Testis (tissue), 3 donors: ENCODE data around the gene GRIN1. TPM values are rescaled to one million over a fixed set of nuclear protein-coding genes. Genes with fewer than 3 reads are reported as not detected.

ENCODE experiments used
- DNase-seq: peaks from one replicate; pipeline ENCODE4 v3.0.0-alpha.2; 2019
- H3K27ac ChIP-seq, 2 donors: fragments of 200-600 bp; sonication (generic); one replicate each; pipeline ENCODE4 v1.5.1; 2019
- H3K27me3 ChIP-seq: fragments of 200-600 bp; sonication (generic); one replicate; pipeline ENCODE4 v1.5.1; 2019
- H3K36me3 ChIP-seq: fragments of 200-600 bp; sonication (generic); one replicate; pipeline ENCODE4 v1.5.1; 2017; ENCODE audit warnings: low read depth; ENCODE audit errors: missing control alignments
- H3K4me1 ChIP-seq: fragments of 200-600 bp; sonication (generic); one replicate; pipeline ENCODE4 v1.5.1; 2019
- H3K4me3 ChIP-seq, 2 donors: fragments of 200-600 bp; sonication (generic); one replicate each; pipeline ENCODE4 v1.5.1; 2017 to 2019
- H3K9me3 ChIP-seq: fragments of 200-600 bp; sonication (generic); one replicate; pipeline ENCODE4 v1.5.1; 2017
- CTCF ChIP-seq, 3 experiments: fragments of 450-650 bp in 2 of 3; fragments of 200-600 bp in 1 of 3; sonication (generic) in 1 of 3; IDR thresholded peaks; one replicate each; pipeline ENCODE4 v1.5.1; 2016 to 2019; ENCODE audit warnings: antibody characterized with exemption in 3 of 3, mild to moderate bottlenecking in 2 of 3, moderate library complexity in 1 of 3
- POLR2A ChIP-seq: fragments of 450-650 bp; IDR thresholded peaks from one replicate; pipeline ENCODE4 v1.6.1; 2017; ENCODE audit warnings: antibody characterized with exemption, mild to moderate bottlenecking, moderate library complexity
- WGBS, 2 donors: methylation state at CpG; one replicate each; pipeline ENCODE4 v1.1.5; 2018; 5-methylcytosine and 5-hydroxymethylcytosine counted together
- intact Hi-C: fragments of 100-400 bp; cut with DNase I; formaldehyde crosslinking; loops from one replicate; pipeline ENCODE4 v1.15.1; 2023; ENCODE audit warnings: low total_unique reads
- microRNA-seq, 2 donors: library from miRNA; unstranded; fragments of <30 nt; microRNA quantifications; one replicate each; pipeline ENCODE4, GENCODE V29; 2016; ENCODE audit warnings: borderline number of aligned reads in 2 of 2, borderline replicate concordance in 1 of 2
- polyA plus RNA-seq: library from polyadenylated mRNA; stranded (reverse); fragments of 350-450 nt; fragmentation: Illumina TruSeq; extraction: RNeasy Lipid Tissue Mini Kit (QIAGEN cat#74804); gene quantifications from one replicate; pipeline ENCODE4 v1.2.3, GENCODE V29; 2014; ENCODE audit warnings: low read depth, low replicate concordance; ENCODE audit not compliant: insufficient read depth
- small RNA-seq, 2 donors: library from RNA; depleted of rRNA; stranded (forward); fragments of <200 nt; gene quantifications; one replicate each; pipeline ENCODE3, GENCODE V24; 2016
- total RNA-seq, 2 donors: library from RNA; depleted of rRNA; stranded (reverse); fragments of >200 nt; gene quantifications; one replicate each; pipeline ENCODE4 v1.2.3, GENCODE V29; 2016

The GRIN1 gene
- total and polyA plus RNA-seq, 3 donors from 2014 or later: 0.79 to 3.8 (median 1.5) TPM

- Histone ChIP-seq H3K4me3 (no peak overlapping the region), H3K4me1 (peaks cover 16% of the 10 kb centered on the region), H3K9me3 (no peaks in the 10 kb centered on the region), H3K36me3 (no peaks in the 10 kb centered on the region), H3K27ac (no peak overlapping the region), H3K27me3 (no peaks in the 10 kb centered on the region)
- intact Hi-C loops: no loop called here
- TF ChIP-seq POLR2A: no peak
- no peak for TF ChIP-seq CTCF (IDR thresholded peaks at IDR 0.05)
- peak; percentile 87 for DNase-seq
- 68 to 90% methylated on average over 2 to 30 of the region's 30 CpGs for WGBS, 2 donors
Observed at GRCh38 chr9:137216188-137216965, 77.4 kb downstream of the GRIN1 start.

DNA sequence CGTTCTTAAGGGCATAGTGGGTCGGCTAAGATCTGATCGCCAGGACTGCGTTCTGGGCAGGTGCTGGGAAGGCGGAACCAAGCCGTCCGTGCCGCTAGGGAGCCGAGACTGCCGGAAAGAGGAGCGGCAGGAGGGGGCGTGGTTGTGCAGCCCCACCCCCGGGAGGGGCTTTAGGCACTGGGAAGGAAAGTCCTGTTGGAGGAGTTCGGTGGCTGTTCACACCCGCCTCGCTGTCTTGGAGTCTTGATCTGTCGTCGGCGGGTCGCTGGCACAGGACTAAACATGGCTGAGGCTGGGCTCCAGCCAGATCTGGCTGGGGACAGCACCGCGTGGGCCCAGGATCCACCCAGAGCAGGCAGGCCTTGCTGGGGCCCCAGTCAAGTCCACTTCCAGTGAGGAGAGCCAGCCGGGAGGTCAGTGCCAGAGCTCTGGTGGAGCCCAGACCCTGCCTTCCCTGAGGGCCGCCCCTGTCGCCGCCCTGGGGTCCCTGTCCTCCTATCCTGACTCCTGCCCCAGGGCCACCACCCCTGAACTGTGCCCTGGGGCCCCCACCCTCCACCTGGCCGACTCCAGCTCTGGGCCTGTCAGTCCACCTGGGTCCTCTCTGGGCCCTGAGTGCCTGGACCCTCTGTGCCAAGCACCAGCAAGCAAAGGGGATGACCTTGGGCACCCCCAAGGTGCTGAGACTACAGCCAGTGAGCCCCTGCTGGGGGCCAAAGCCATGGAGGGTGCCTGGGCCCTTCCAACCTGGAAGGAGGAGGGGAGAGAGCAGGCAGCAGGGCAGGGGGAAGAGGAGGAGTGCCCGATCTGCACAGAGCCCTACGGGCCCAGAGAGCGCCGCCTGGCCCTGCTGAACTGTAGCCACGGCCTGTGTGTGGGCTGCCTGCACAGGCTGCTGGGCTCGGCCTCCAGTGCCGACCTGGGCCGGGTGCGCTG lies 78.6 kb downstream of the GRIN1 start:
- intact Hi-C loops: no loop called here
- Histone ChIP-seq H3K9me3 (no peaks in the 10 kb centered on the region), H3K4me1 (peaks cover 21% of the 10 kb centered on the region), H3K4me3 (peak overlapping the region; percentile 15 to 54), H3K36me3 (no peaks in the 10 kb centered on the region), H3K27ac (peak overlapping the region in 1 of 2 donors; percentile 50), H3K27me3 (no peaks in the 10 kb centered on the region)
- peak; percentile 91 for DNase-seq
- WGBS, 2 donors: 40 to 51% methylated on average over 14 to 36 of the region's 36 CpGs
- TF ChIP-seq CTCF (IDR thresholded peaks at IDR 0.05): no peak
- no peak for TF ChIP-seq POLR2A

GRCh38 chr9:137218212-137218753 lies 79.3 kb downstream of the GRIN1 start:
- TF ChIP-seq CTCF (IDR thresholded peaks at IDR 0.05): no peak
- no peak for TF ChIP-seq POLR2A
- Histone ChIP-seq H3K27me3 (no peaks in the 10 kb centered on the region), H3K4me1 (peaks cover 28% of the 10 kb centered on the region), H3K36me3 (no peaks in the 10 kb centered on the region), H3K27ac (no peak overlapping the region), H3K4me3 (peak overlapping the region in 1 of 2 donors; percentile 54), H3K9me3 (no peaks in the 10 kb centered on the region)
- 66 to 72% methylated on average over 13 to 30 of the region's 30 CpGs for WGBS, 2 donors
- DNase-seq: no peak
- intact Hi-C loops: no loop called here

Small RNAs within 50 kb of the gene (microRNA-seq; reads per million reads assigned to microRNA genes)
- 0 reads per million in 2 donors for gene MIR3621

Small RNAs within 50 kb of the gene (small RNA-seq; reads per million reads assigned to genes)
- 0 reads per million in 2 donors for gene MIR3621
- 0 to 0.09 reads per million in 2 donors for gene RF00153

Other genes starting within 250 kb of the GRIN1 start
Only the 30 nearest of the 31 such genes appear.
- gene C8G, start 193.9 kb upstream of the GRIN1 start, total RNA-seq: 1 to 10 TPM; 4.6 to 4.9 TPM
- gene C8G, start 193.9 kb upstream of the GRIN1 start, polyA plus RNA-seq: 4.6 TPM
- gene LCN12, start 186.9 kb upstream of the GRIN1 start, total RNA-seq: 10 to 100 TPM; 11.5 to 27.8 TPM
- gene LCN12, start 186.9 kb upstream of the GRIN1 start, polyA plus RNA-seq: 27.1 TPM
- gene PTGDS, start 161.7 kb upstream of the GRIN1 start, total RNA-seq: 1,000 to 10,000 TPM; 5,554 to 5,948 TPM
- gene PTGDS, start 161.7 kb upstream of the GRIN1 start, polyA plus RNA-seq: 4,976 TPM
- gene LCNL1, start 156.2 kb upstream of the GRIN1 start, total RNA-seq: 100 to 1,000 TPM in 1 of 2 donors, 10 to 100 TPM in 1; 59.3 to 131 TPM
- 17.5 TPM for gene LCNL1, start 156.2 kb upstream of the GRIN1 start, polyA plus RNA-seq
- gene PAXX, start 146.7 kb upstream of the GRIN1 start, total RNA-seq: 10 to 100 TPM; 47.8 to 56.6 TPM
- 25.9 TPM for gene PAXX, start 146.7 kb upstream of the GRIN1 start, polyA plus RNA-seq
- gene CLIC3, start 142.6 kb upstream of the GRIN1 start, total RNA-seq: 1 to 10 TPM; 1.8 to 1.9 TPM
- 2.8 TPM for gene CLIC3, start 142.6 kb upstream of the GRIN1 start, polyA plus RNA-seq
- gene ABCA2, start 110.9 kb upstream of the GRIN1 start, total RNA-seq: 10 to 100 TPM; 56.0 to 65.5 TPM
- gene ABCA2, start 110.9 kb upstream of the GRIN1 start, polyA plus RNA-seq: 33.6 TPM
- gene FUT7, start 107.1 kb upstream of the GRIN1 start, total RNA-seq: under 1 TPM; 0.06 to 0.24 TPM
- 0.24 TPM for gene FUT7, start 107.1 kb upstream of the GRIN1 start, polyA plus RNA-seq
- gene NPDC1, start 93.0 kb upstream of the GRIN1 start, total RNA-seq: 100 to 1,000 TPM in 1 of 2 donors, 10 to 100 TPM in 1; 75.9 to 103 TPM
- gene NPDC1, start 93.0 kb upstream of the GRIN1 start, polyA plus RNA-seq: 47.7 TPM
- 1 to 10 TPM; 5.7 to 9.6 TPM for gene ENTPD2, start 85.1 kb upstream of the GRIN1 start, total RNA-seq
- gene ENTPD2, start 85.1 kb upstream of the GRIN1 start, polyA plus RNA-seq: 8.5 TPM
- gene SAPCD2, start 68.6 kb upstream of the GRIN1 start, total RNA-seq: 1 to 10 TPM; 1.4 to 1.7 TPM
- 0.78 TPM for gene SAPCD2, start 68.6 kb upstream of the GRIN1 start, polyA plus RNA-seq
- 10 to 100 TPM in 1 of 2 donors, 1 to 10 TPM in 1; 7.2 to 10.1 TPM for gene UAP1L1, start 61.6 kb upstream of the GRIN1 start, total RNA-seq
- gene UAP1L1, start 61.6 kb upstream of the GRIN1 start, polyA plus RNA-seq: 6.9 TPM
- gene MAN1B1, start 52.2 kb upstream of the GRIN1 start, total RNA-seq: 100 to 1,000 TPM; 122 to 124 TPM
- gene MAN1B1, start 52.2 kb upstream of the GRIN1 start, polyA plus RNA-seq: 62.2 TPM
- gene DPP7, start 24.4 kb upstream of the GRIN1 start, total RNA-seq: 100 to 1,000 TPM; 207 to 215 TPM
- gene DPP7, start 24.4 kb upstream of the GRIN1 start, polyA plus RNA-seq: 242 TPM
- gene LRRC26, start 30.9 kb downstream of the GRIN1 start, total RNA-seq: 1 to 10 TPM; 2.4 to 5.1 TPM
- not detected for gene LRRC26, start 30.9 kb downstream of the GRIN1 start, polyA plus RNA-seq
- 10 to 100 TPM; 19.8 to 37.9 TPM for gene TMEM210, start 32.9 kb downstream of the GRIN1 start, total RNA-seq
- gene TMEM210, start 32.9 kb downstream of the GRIN1 start, polyA plus RNA-seq: 83.2 TPM
- 10 to 100 TPM; 91.0 to 98.5 TPM for gene ANAPC2, start 49.4 kb downstream of the GRIN1 start, total RNA-seq
- gene ANAPC2, start 49.4 kb downstream of the GRIN1 start, polyA plus RNA-seq: 80.6 TPM
- gene SSNA1, start 49.5 kb downstream of the GRIN1 start, total RNA-seq: 100 to 1,000 TPM; 134 to 137 TPM
- gene SSNA1, start 49.5 kb downstream of the GRIN1 start, polyA plus RNA-seq: 211 TPM
- 10 to 100 TPM; 25.9 to 35.2 TPM for gene TPRN, start 61.6 kb downstream of the GRIN1 start, total RNA-seq
- 17.2 TPM for gene TPRN, start 61.6 kb downstream of the GRIN1 start, polyA plus RNA-seq
- 10 to 100 TPM; 48.0 to 51.2 TPM for gene TMEM203, start 66.5 kb downstream of the GRIN1 start, total RNA-seq
- gene TMEM203, start 66.5 kb downstream of the GRIN1 start, polyA plus RNA-seq: 36.3 TPM
- gene NDOR1, start 66.5 kb downstream of the GRIN1 start, total RNA-seq: 10 to 100 TPM; 27.5 to 29.1 TPM
- gene NDOR1, start 66.5 kb downstream of the GRIN1 start, polyA plus RNA-seq: 21.9 TPM
- 1 to 10 TPM; 3.0 to 4.1 TPM for gene RNF208, start 83.1 kb downstream of the GRIN1 start, total RNA-seq
- gene RNF208, start 83.1 kb downstream of the GRIN1 start, polyA plus RNA-seq: 7.7 TPM
- 1 to 10 TPM; 3.7 to 5.6 TPM for gene CYSRT1, start 86.0 kb downstream of the GRIN1 start, total RNA-seq
- 3.0 TPM for gene CYSRT1, start 86.0 kb downstream of the GRIN1 start, polyA plus RNA-seq
- under 1 TPM; 0.37 to 0.71 TPM for gene RNF224, start 88.3 kb downstream of the GRIN1 start, total RNA-seq
- 0.17 TPM for gene RNF224, start 88.3 kb downstream of the GRIN1 start, polyA plus RNA-seq
- under 1 TPM; 0.24 to 0.25 TPM for gene SLC34A3, start 91.7 kb downstream of the GRIN1 start, total RNA-seq
- 0.15 TPM for gene SLC34A3, start 91.7 kb downstream of the GRIN1 start, polyA plus RNA-seq
- 100 to 1,000 TPM; 856 to 940 TPM for gene TUBB4B, start 102.1 kb downstream of the GRIN1 start, total RNA-seq
- gene TUBB4B, start 102.1 kb downstream of the GRIN1 start, polyA plus RNA-seq: 1,777 TPM
- 10 to 100 TPM; 14.6 to 34.1 TPM for gene STPG3, start 112.1 kb downstream of the GRIN1 start, total RNA-seq
- 58.9 TPM for gene STPG3, start 112.1 kb downstream of the GRIN1 start, polyA plus RNA-seq
- 10 to 100 TPM; 60.9 to 76.7 TPM for gene NELFB, start 116.2 kb downstream of the GRIN1 start, total RNA-seq
- gene NELFB, start 116.2 kb downstream of the GRIN1 start, polyA plus RNA-seq: 55.0 TPM
- 1 to 10 TPM; 3.4 to 4.5 TPM for gene TOR4A, start 138.6 kb downstream of the GRIN1 start, total RNA-seq
- 2.1 TPM for gene TOR4A, start 138.6 kb downstream of the GRIN1 start, polyA plus RNA-seq
- gene NRARP, start 163.1 kb downstream of the GRIN1 start, total RNA-seq: 10 to 100 TPM; 14.4 to 40.6 TPM
- 5.2 TPM for gene NRARP, start 163.1 kb downstream of the GRIN1 start, polyA plus RNA-seq